Activated T-cell treated with anti-CD3 and anti-CD28 coated beads for 48 hours (primary cell): ENCODE results near the gene CUL4A.
A peak's percentile ranks its signal among the peaks of the same experiment; 100 is the strongest.

Experiments used
- DNase-seq: peaks from one replicate; pipeline ENCODE4 v3.0.0-alpha.2; 2020; ENCODE audit warnings: low read depth

Gene CUL4A

DNA sequence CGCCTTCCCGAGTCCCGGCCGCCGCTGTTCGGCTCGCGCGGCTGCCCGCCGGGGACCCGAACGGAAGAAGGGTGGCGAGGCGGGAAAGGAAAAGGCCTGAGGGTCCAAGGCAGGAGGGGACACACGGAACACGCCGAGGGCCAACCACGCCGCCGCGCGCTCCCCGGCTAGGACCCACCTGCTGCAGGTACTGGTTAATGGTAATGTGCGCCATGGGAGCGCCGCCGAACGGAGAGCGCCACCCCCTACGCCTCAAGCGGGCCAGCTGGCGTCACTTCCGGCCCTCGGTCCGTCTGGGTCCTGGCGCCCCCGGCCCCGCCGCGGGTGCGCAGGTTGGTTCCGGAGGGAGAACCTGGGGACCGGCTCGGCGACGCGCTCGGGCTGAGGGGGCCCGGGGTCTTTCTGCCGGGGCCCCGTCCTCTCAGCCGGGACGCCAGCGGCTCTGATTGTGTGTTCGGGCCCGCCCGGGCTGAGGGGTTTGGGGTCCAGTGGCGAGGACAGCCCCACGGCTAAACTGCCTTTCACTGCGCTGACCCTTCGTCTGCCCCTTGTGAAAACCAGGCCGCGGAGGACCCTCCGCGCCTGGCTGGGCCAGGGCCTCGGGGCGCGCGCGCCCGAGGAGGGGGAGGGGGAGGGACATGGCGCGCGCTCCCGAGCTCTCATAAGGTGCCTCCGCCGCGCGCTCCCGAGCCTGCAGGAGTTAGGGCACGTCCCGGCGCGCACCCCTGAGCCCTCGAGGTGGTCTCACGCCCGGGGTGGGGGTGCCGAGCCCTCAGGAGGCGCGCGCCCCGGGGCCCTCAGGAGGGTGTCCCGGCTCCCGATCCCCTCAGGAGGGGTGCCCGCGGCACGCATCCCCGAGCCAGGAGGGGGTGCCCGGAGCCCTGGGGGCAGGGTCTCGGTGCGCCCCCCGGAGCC is 735 bp upstream of the CUL4A start, which contains the start of gene PCID2:
TSS of gene PCID2 (minus strand) at position 249 of the 915 bp plus-strand sequence. CDS start at position 214, 35 bp downstream.
- peak; percentile 93 for DNase-seq

DNA sequence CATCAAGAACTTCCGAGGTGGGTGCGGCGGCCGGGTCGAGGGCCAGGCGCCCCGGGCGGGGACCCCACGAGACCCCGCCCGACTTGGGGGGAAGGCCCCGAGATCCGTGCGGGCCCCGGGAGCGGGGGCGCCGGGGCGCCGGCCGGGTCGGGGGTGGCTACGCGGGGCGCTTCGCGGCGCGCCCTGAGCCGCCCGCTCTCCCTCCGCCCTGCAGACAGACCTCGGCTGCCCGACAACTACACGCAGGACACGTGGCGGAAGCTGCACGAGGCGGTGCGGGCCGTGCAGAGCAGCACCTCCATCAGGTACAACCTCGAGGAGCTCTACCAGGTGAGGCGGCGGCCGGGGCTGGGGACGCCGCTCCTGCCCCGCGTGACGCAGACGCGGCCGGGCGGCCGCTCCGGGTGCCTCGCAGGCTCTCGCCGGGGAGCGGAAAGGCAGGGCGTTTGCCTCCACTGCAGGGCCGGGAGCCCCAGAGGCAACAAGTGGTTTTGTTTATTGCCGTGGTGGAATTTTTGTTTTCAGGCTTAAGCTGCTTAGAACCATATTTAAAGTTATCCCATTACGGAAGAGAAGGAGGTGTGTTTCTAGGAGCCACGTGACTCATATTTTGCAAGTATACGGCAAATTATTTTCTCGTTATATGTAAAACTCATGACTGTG is 477 bp downstream of the CUL4A start:
- peak; percentile 59 for DNase-seq

DNA sequence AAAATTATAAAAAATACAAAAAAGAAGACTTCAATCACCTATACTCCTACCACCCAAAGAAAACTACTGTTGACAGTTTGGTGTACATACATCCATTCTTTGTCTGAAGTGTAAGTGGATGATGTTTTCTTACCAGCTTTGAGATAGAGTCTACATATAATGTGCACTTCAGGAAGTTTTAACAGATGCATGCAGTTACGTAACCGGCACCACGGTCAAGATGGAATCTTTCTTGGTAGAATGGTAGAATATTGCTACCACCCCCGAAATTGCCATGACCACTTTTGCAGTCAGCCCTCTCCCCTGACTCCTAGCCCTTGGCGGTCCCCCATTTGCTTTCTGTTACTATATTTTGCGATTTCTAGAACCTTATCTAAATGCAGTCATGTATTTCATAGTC is 1.4 kb downstream of the CUL4A start:
- no peak for DNase-seq

DNA sequence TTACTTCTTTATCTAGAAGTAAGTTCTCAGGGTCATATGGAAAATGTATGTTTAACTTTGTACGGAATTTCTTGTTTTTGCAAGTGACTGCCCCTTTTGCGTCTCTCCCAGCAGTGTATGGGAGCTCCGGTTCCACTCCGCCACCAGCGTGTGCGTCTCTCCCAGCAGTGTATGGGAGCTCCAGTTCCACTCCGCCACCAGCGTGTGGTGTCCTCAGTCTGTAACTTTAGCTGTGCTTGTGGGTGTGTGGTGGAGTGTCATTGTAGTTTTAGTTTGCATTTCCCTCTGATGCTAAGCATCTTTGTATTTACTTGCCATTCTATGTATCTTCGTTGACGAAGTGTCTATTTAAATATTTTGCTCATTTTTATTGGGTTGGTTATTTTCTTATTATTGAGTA is 2.4 kb downstream of the CUL4A start:
- peak; percentile 25 for DNase-seq

DNA sequence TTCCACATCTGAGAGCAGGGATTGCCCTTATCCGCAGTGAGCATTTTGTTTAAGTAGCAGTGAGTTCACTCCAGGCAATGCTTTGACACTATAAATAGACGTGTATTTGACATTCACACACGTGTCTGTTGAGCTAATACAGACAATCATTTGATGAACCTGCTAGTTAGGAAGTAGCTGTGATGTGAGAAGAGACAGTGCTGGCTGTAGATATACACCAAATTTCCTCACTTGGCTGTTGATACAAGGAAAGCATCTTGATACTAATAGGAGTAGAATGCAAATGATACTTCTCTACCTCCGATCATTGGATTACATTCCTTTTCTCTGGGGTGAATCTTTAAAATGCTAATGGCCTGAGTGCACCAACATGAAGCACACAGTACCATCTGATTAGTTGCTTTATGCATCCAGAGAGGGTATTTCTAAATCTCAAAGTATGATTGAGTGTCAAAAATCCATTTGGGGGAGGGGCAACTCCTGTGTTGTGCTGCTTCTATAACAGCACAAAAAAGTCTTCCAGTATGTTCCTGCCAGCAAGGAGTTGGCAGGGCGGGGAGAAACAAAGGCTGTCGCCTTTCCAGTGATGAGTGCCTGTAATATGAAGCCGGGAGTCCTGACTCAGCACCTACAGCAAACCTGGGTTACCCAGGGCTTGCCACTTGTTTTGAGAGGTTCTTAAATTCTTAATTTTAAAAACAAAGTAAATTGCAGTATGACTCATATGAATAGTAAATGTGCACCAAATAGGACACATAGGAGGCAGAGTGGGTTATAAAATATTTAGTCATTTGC is 7.0 kb downstream of the CUL4A start:
- no peak for DNase-seq

DNA sequence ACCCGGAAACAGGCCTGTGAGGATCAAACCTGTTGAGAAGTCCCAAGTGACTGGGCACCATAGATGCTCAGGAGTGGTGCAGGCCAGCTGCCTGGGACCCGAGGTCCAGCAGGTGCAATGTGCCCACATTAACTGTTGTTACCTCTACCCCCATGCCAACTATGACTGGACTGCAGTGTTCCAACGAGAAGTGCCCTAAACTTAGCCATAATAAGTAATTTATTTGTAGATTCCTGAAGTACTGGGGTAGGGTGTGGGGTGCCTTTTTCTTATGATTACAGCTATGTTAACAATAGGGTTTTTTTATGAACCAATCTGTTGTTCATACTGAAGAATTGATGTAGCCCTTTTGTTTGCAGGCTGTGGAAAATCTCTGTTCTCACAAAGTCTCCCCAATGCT is 9.2 kb downstream of the CUL4A start:
- DNase-seq: no peak

DNA sequence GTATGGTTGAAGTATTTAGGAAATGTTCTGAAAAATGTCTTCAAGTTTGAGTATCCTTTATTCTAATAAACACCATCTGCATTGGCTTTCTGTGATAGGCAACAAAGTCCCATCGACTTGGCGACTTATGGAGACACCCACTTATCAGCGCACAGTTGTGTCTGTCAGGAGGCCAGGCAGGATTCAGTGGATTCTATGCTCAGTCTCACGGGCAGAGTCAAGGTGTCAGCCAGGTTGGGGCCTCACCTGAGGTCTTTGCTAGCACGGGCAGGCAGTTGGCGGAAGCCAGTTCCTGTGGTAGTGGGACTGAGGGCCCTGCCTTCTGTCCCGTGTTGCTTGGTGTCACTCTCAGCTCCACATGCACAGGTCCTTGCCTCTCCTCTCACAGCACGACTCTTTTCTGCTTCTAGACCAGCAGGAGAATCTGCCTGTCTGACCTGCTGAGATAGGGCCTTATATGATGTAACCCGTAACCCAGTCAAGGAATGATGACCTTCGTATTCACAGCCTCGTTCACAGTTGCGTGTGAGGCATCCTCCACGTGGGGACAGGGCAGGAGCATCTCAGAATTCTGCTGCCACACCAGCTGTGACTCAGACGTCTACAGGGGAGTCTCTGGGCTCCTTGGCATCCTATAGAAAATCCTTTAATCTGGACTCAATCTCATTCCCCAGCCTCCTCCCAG is 10.0 kb downstream of the CUL4A start:
- DNase-seq: no peak

DNA sequence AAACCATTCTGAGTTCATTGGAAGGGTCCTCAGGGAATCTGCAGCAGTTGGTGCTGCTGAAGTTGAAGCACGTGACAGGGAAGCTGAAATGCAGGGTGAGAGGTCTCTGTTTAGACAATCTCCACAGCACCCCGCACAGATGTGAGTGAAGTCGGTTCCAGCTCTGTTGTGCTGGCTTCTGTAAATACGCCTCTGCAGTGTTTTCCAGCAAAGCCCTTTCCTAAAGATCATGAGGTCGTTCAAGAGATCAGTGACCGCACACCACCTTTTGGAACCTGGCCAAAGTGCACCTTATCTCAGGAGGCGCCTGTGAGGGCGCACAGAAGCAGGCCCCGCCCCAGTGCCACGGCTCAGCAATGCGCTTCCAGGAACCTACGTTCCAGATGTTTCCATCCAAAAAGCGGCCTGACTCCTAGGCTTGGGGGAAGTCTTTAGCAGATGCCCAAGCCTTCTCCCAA is 10.8 kb downstream of the CUL4A start:
- no peak for DNase-seq

DNA sequence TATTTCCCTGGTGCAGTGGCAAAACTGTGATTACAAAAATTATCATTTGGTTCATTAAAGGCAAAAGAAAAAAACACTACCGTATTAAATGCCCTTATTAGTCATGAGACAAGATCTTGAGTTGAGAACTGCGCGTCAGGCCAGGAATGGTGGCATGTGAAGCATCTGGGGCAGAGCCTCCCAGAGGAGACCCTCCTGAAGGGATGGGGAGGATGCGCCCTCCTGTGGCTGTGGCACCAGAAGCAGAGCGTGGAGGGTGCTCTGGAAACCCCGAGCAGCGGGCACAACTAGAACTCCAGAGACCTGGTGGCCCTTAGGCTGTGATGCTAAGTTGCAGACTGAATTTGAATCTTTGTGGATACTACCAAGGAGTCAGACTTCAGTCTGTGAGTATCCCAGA is 11.5 kb downstream of the CUL4A start:
- DNase-seq: no peak

DNA sequence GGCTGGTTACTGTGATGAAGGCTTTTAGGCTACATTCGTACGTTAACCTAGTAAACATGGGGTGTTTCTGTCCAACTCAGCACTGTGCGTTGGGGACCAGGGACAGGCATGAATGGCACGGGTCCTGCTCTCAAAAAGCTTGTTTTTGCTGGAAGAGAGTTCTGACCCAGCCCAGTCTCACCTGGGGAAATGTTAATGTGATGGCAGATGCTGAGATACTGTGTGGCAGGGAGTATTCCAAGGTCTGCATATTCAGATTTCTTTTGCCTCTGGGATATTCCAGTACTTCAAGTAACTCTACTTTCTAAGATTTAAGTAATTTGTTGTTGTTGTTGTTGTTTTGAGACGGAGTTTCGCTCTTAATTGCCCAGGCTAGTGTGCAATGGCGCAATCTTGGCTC is 13.7 kb downstream of the CUL4A start:
- no peak for DNase-seq

DNA sequence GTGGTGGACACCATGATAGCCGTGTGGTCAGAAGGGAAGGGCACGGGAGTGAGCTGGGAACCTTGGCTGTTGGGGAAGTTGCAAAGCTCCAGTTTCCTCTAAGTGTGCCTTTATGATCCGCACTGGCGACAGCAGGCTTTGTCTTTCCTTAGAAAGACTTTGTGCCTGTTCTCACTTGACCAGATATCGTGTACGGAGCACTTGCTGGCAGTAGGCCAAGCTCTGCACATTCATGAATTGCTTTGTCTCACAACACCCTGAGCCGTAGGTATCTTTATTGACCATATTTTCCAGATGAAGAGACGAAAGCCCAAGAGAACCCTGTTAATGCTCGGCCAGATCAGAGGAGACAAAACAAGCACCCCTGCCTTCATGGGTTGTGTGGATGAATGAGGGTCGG is 15.1 kb downstream of the CUL4A start:
- no peak for DNase-seq

DNA sequence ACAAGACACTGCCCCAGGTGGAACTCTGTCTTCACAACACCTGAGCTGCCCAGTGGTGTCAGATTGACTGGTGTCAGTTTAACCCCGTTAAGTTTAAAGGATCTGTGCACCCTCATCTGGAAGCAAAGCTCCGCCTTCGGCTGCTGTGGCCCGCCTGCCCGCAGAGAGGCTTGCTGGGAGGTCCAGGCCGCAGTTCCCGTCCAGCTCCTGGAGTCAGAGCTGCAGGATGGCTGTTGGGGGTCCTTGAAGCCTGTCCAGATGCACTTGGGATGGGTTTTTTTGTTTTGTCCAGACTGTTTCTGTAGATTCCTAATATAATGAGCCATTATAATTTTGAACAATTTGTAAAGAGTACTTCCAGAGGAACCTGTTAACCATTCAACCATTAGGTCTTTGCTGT is 16.1 kb downstream of the CUL4A start:
- no peak for DNase-seq

DNA sequence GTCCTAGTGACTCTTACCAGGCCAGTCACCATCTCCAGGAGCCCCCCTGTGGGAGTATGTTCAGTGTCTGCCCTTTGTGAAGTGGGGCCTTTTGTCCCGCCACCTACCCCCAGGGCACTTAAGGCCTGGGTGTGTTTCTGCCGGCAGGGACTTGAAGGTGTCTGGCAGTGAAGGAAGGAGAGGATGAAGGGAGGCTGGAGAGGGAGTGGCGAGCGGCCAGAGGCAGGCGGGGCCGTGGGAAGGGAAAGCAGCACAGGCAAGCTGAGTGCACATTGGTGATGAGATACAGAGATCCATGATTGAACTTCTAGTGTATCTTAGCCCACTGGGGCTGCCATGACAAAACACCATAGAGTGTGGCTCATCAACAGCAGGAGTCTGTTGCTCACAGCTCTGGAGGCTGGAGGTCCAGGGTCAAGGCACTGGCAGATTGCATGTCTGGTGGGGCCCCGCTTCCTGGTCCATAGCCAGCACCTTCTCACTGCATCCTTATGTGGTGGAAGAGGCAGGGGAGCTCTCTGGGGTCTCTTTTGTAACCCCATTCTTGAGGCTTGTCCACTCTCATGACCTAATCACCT is 17.5 kb downstream of the CUL4A start:
- no peak for DNase-seq

DNA sequence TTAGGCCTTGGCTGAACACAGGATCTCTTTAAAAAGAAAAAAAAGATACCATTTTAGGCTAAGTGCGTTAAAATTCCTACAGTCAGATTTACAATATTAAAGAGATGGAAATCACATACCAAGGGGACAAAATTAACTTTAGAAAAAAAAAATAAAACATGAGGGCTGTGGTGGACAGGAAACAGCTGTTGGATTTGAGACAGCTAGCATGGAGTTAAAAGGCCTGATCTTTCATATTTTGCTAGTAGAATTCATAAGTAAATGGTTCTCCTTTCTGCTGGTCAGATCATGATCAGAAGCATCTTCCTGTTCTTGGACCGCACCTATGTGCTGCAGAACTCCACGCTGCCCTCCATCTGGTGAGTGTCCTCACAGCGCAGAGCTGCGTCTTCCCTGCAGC is 19.7 kb downstream of the CUL4A start:
- no peak for DNase-seq

DNA sequence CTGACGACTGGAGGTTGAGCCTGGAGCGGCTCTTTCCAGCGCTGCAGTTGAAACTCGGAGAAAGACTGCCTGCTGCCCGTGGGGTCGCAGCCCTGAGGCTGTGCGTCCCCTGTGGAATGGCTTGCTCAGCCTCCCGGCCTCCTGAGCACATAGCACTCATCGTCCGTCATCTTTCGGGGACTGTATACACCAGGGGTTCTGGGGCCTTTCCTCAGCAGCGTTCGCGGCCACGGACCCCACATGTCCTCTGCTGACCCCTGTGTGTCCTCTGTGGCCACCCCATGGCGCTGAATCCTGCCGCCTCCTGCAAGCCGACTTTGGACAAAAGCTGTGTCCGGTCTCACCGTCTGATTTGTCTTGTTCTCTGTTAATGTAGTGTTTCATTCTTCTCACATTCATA is 20.4 kb downstream of the CUL4A start:
- DNase-seq: no peak

DNA sequence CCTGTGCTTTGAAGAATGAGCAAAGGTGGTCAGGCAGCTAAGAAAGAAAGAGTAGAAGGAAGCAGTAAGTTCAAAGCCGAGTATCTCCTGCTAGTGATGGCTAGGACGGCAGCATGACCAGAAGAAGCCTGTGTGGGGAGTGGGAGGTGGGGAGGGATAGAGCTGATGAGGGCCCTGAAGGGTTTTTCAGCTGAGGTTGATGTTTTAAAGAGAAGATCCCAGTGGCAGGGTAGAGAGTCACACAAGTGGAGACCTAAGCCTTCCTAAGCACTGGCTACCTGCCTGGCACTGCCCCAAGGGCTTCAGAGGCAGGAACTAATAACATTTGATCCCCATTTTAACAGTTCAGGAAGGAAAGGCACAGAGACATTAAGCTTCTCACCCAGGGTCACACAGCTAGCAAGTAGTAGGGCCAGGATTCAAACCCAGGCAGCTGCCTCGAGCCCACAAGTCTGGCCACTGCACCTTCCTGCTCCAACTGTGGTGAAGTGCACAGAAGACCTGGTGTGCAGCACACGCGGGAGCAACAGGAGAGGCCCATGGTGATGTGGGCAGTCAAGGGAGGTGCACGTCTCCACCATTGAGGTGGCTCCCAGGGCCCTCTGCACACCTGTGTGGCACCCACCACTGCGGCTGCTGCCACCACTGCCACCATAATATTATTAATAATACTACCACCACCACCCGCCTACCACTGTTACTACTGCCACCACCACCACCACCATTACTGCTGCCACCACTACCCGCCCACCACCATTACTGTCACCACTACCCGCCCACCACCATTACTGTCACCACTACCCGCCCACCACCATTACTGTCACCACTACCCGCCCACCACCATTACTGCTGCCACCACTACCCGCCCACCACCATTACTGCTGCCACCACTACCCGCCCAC is 22.1 kb downstream of the CUL4A start:
- no peak for DNase-seq

DNA sequence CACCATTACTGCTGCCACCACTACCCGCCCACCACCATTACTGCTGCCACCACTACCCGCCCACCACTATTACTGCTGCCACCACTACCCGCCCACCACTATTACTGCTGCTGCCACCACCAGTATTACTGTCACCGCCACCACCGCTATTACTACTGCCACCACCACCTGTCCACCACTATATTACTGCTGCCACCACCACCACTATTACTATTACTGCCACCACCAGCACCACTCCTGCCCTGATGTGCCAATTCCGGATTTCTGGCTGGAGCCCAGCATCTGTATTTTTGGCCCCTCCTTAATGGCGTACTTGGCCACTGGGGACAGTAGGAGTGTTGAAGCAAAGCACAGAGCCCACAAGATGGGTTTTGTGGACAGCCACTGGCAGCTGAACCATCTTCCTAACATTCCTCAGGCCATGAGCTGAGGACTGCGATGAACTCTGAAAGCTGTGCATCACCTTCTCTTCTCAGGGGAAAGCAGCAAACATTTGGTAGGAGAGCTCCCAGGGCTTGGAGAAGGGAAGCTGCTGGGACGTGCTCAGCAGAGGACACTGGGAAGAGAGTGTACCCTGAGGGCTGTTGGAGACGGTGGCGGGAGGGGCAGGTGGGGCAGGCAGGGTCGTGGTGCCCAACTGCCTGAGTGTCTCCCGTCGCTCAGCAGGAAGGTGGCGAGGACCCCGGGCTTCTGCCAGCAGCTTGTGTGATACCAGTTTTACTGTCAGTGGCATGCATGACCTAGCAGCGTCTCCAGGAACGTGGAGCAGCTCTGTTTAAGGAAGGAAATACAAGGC is 23.0 kb downstream of the CUL4A start:
- no peak for DNase-seq

DNA sequence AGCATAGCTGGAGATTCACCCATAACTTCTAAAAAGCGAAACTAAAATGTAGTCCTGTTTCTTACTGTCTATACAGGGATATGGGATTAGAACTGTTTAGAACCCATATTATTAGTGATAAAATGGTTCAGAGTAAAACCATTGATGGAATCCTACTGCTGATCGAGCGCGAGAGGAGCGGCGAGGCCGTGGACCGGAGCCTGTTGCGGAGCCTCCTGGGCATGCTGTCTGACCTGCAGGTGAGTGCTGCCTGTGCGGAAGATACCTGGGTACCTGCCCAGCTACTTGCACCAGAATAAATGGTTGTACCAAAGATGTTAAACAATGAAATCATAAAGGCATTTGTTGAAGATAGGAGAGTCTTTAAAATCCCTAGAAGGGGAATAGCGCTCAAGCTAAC is 23.7 kb downstream of the CUL4A start:
- no peak for DNase-seq

DNA sequence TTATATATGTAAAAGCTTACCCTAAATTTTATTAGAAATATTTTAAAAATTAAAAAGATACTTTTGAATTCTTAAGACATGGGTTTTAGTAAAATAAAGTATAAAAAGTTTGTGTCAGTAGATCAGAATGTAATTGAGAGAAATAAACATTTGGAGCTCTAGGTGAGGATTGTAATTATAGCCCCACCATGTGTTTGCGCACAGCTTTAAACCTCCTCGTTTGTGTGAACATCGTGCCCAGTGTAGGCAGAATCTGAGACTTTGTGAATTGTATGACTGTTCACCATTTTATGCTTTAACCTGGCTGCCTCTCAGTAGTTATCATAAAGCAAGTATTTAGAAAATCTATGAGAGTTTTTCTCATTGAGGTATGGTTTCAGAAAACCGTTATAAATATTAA is 29.1 kb downstream of the CUL4A start:
- no peak for DNase-seq

DNA sequence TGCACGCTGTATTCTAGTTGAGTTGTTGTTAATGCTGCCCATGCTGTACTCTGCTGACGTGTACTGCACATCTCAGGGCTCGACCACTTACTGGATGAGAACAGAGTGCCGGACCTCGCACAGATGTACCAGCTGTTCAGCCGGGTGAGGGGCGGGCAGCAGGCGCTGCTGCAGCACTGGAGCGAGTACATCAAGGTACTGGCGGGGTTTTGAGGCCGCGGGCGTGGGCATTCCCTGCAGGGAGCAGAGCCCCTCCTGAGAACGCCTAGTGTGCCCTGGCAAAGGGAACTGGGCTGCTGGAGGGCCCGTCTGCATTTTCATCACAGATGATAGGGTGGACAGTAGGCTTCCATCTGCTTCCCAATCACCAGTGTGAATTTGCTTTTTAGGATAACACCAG is 29.9 kb downstream of the CUL4A start:
- no peak for DNase-seq
